SU-DHL-6 (cell line): ENCODE data around the gene NTRK3.

Experiments
- H2AFZ ChIP-seq: fragments of 200-600 bp; sonication (generic); 2 replicates; pipeline ENCODE4 v1.6.1; 2014; ENCODE audit warnings: low read depth, mild to moderate bottlenecking, moderate library complexity, mixed read lengths, antibody characterized with exemption, low read length; ENCODE audit not compliant: severe bottlenecking
- H3F3A ChIP-seq: fragments of 200-600 bp; shearing (Covaris generic); 2 replicates; pipeline ENCODE4 v1.6.0; 2016; ENCODE audit warnings: antibody characterized with exemption, mild to moderate bottlenecking; ENCODE audit not compliant: insufficient read depth
- H3K27ac ChIP-seq: fragments of 200-600 bp; sonication (generic); 2 replicates; pipeline ENCODE4 v1.5.1; 2016; ENCODE audit warnings: low read depth, mild to moderate bottlenecking, low read length, moderate library complexity, mixed read lengths
- H3K27me3 ChIP-seq: fragments of 200-600 bp; sonication (generic), shearing (Covaris generic); 2 replicates; pipeline ENCODE4 v1.6.0; 2014; ENCODE audit warnings: mild to moderate bottlenecking, low read length
- H3K36me3 ChIP-seq: fragments of 200-600 bp; sonication (generic); 2 replicates; pipeline ENCODE4 v1.6.1; 2014; ENCODE audit warnings: mild to moderate bottlenecking, low read length, mixed read lengths
- H3K4me2 ChIP-seq: fragments of 300-600, 200-600 bp; shearing (Covaris generic), sonication (generic); 2 replicates; pipeline ENCODE4 v1.6.0; 2014; ENCODE audit warnings: low read length, low read depth, mild to moderate bottlenecking; ENCODE audit not compliant: poor library complexity, severe bottlenecking
- H3K4me3 ChIP-seq: fragments of 200-600 bp; sonication (generic); 2 replicates; pipeline ENCODE4 v1.5.1; 2014; ENCODE audit warnings: antibody characterized with exemption, low read length, mild to moderate bottlenecking, mixed read lengths; ENCODE audit not compliant: insufficient read depth, poor library complexity, severe bottlenecking
- H3K79me2 ChIP-seq: fragments of 200-600 bp; sonication (generic); 2 replicates; pipeline ENCODE4 v1.6.1; 2014; ENCODE audit warnings: mild to moderate bottlenecking, low read length, moderate library complexity; ENCODE audit not compliant: insufficient read depth
- H3K9ac ChIP-seq: fragments of 200-600 bp; sonication (generic); 2 replicates; pipeline ENCODE4 v1.7.0; 2014; ENCODE audit warnings: mild to moderate bottlenecking, low read length
- H3K9me2 ChIP-seq: fragments of 200-600 bp; sonication (generic); replicated peaks from 2 replicates; pipeline ENCODE4 v1.6.1; 2014; ENCODE audit warnings: low read length; ENCODE audit not compliant: insufficient read depth
- H3K9me3 ChIP-seq: fragments of 200-600 bp; sonication (generic); 2 replicates; pipeline ENCODE4 v1.6.1; 2014; ENCODE audit warnings: low read length, mixed read lengths; ENCODE audit not compliant: insufficient read depth
- H4K20me1 ChIP-seq: fragments of 200-600 bp; sonication (generic); 2 replicates; pipeline ENCODE4 v1.6.1; 2014; ENCODE audit warnings: low read depth, mild to moderate bottlenecking, antibody characterized with exemption, low read length, moderate library complexity, mixed read lengths
- CTCF ChIP-seq: fragments of 200-600 bp; sonication (generic); IDR thresholded peaks from one replicate; pipeline ENCODE4 v1.5.1; 2017; ENCODE audit warnings: antibody characterized with exemption, mild to moderate bottlenecking, low read length, moderate library complexity; ENCODE audit not compliant: insufficient read depth, poor library complexity, severe bottlenecking
- EZH2phosphoT487 ChIP-seq: fragments of 200-600 bp; sonication (generic), shearing (Covaris generic); conservative IDR thresholded peaks from 2 replicates; pipeline ENCODE4 v1.6.1; 2018; ENCODE audit warnings: mild to moderate bottlenecking, antibody characterized with exemption, low read length, moderate library complexity, mixed read lengths

The NTRK3 gene

GRCh38 chr15:87826119-87826747 lies 430.3 kb downstream of the NTRK3 start:
- TF ChIP-seq EZH2phosphoT487: no peak
- no peak for TF ChIP-seq CTCF
- Histone ChIP-seq H2AFZ (no peak overlapping the region), H3K27me3 (no peaks in the 10 kb centered on the region), H3K9ac (no peak overlapping the region), H3F3A (no peaks in the 10 kb centered on the region), H3K27ac (no peak overlapping the region), H3K4me2 (no peak overlapping the region), H3K9me2 (no peaks in the 10 kb centered on the region), H3K4me3 (no peak overlapping the region), H3K9me3 (no peaks in the 10 kb centered on the region), H4K20me1 (no peaks in the 10 kb centered on the region), H3K79me2 (no peaks in the 10 kb centered on the region), H3K36me3 (no peaks in the 10 kb centered on the region)

- no peaks in the 10 kb centered on the region for H3K27me3 ChIP-seq
- H3K9me3 ChIP-seq: no peaks in the 10 kb centered on the region
- H3K79me2 ChIP-seq: no peaks in the 10 kb centered on the region
- H3K4me3 ChIP-seq: no peak overlapping the region
- H3F3A ChIP-seq: no peaks in the 10 kb centered on the region
- no peaks in the 10 kb centered on the region for H4K20me1 ChIP-seq
- no peak overlapping the region for H3K9ac ChIP-seq
- H2AFZ ChIP-seq: no peak overlapping the region
- H3K27ac ChIP-seq: no peak overlapping the region
- TF ChIP-seq EZH2phosphoT487: no peak
- no peak for TF ChIP-seq CTCF
- H3K9me2 ChIP-seq: no peaks in the 10 kb centered on the region
- no peaks in the 10 kb centered on the region for H3K36me3 ChIP-seq
- no peak overlapping the region for H3K4me2 ChIP-seq
Observed at GRCh38 chr15:87818756-87819155, 437.8 kb downstream of the NTRK3 start.

- H3K9me2 ChIP-seq: no peaks in the 10 kb centered on the region
- no peaks in the 10 kb centered on the region for H3K27me3 ChIP-seq
- H3K4me2 ChIP-seq: no peak overlapping the region
- no peaks in the 10 kb centered on the region for H3K9me3 ChIP-seq
- H3K36me3 ChIP-seq: no peaks in the 10 kb centered on the region
- no peak overlapping the region for H3K27ac ChIP-seq
- no peak overlapping the region for H3K4me3 ChIP-seq
- no peaks in the 10 kb centered on the region for H4K20me1 ChIP-seq
- H3F3A ChIP-seq: no peaks in the 10 kb centered on the region
- no peak for TF ChIP-seq CTCF
- no peak for TF ChIP-seq EZH2phosphoT487
- no peak overlapping the region for H2AFZ ChIP-seq
- H3K79me2 ChIP-seq: no peaks in the 10 kb centered on the region
- no peak overlapping the region for H3K9ac ChIP-seq
Observed at GRCh38 chr15:87817553-87817952, 439.0 kb downstream of the NTRK3 start.
